Panc1 (cell line): ENCODE data around the gene ERICH4. TPM values are rescaled to one million over a fixed set of nuclear protein-coding genes. Genes with fewer than 3 reads are reported as not detected.

Experiments used
- ATAC-seq: fragments of 200-7000 bp; cut with Tn5 transposase; 2 replicates; pipeline ENCODE4 v1.9.1; 2020; ENCODE audit warnings: mild to moderate bottlenecking, moderate library complexity
- BruUV-seq: library from RNA; stranded (reverse); fragments of 400-500 nt; replicated peaks from 2 replicates; lab custom pipeline; 2021; lab: Mats Ljungman, UMichigan
- CTCF ChIA-PET: fragments of 300-600 bp; sonication (Branson Sonifier 250); formaldehyde crosslinking; loops from one replicate; lab custom pipeline; 2022; ENCODE audit warnings: antibody characterized with exemption; lab: Charles Lee
- POLR2A ChIA-PET: fragments of 300-600 bp; sonication (Branson Sonifier 250); formaldehyde crosslinking; loops from one replicate; lab custom pipeline; 2022; ENCODE audit warnings: antibody characterized with exemption; lab: Charles Lee
- DNase-seq: peaks from one replicate; pipeline ENCODE4 v3.0.0-alpha.2; 2010; ENCODE audit warnings: low read depth, low spot score
- H3K27ac ChIP-seq: 2 replicates; pipeline ENCODE4 v1.5.1; 2011; ENCODE audit warnings: mild to moderate bottlenecking, low read length, inconsistent platforms
- H3K27me3 ChIP-seq: fragments of 200-500 bp; sonication (Bioruptor generic); 2 replicates; pipeline ENCODE4 v1.6.0; 2014; ENCODE audit warnings: low read length, inconsistent platforms; ENCODE audit not compliant: control insufficient read depth, insufficient read depth
- H3K36me3 ChIP-seq: fragments of 200-500 bp; sonication (Bioruptor generic); 2 replicates; pipeline ENCODE4 v1.5.1; 2014; ENCODE audit warnings: inconsistent platforms, mild to moderate bottlenecking, low read length, moderate library complexity; ENCODE audit not compliant: control insufficient read depth, insufficient read depth
- H3K4me1 ChIP-seq: 2 replicates; pipeline ENCODE4 v1.5.1; 2011; ENCODE audit warnings: inconsistent platforms, mild to moderate bottlenecking, low read length, moderate library complexity; ENCODE audit not compliant: control insufficient read depth, insufficient read depth
- H3K4me3 ChIP-seq, 2 experiments: 2 replicates each; pipeline ENCODE4 v1.5.1; 2011 to 2012; ENCODE audit warnings: low read depth in 2 of 2, low read length in 2 of 2, mild to moderate bottlenecking in 2 of 2, inconsistent platforms in 1 of 2, moderate library complexity in 1 of 2
- H3K9me3 ChIP-seq: fragments of 200-500 bp; sonication (Bioruptor generic); 2 replicates; pipeline ENCODE4 v1.5.1; 2014; ENCODE audit warnings: low read depth, mild to moderate bottlenecking, inconsistent platforms, low read length, moderate library complexity; ENCODE audit not compliant: control insufficient read depth, insufficient read depth
- CTCF ChIP-seq: fragments of 450-650 bp; IDR thresholded peaks from 2 replicates; pipeline ENCODE4 v1.5.1; 2017; ENCODE audit warnings: mild to moderate bottlenecking
- POLR2AphosphoS5 ChIP-seq: IDR thresholded peaks from 2 replicates; pipeline ENCODE4 v1.6.1; 2012; ENCODE audit warnings: mild to moderate bottlenecking, low read depth, low read length, moderate library complexity
- REST ChIP-seq, 2 experiments: IDR thresholded peaks; 2 replicates each; pipeline ENCODE4 v1.6.1; 2011 to 2012; ENCODE audit warnings: low read depth in 2 of 2, control low read depth in 1 of 2, low read length in 1 of 2, mild to moderate bottlenecking in 1 of 2, moderate library complexity in 1 of 2; ENCODE audit not compliant: insufficient read depth in 1 of 2
- SIN3A ChIP-seq: IDR thresholded peaks from 2 replicates; pipeline ENCODE4 v1.6.1; 2012; ENCODE audit warnings: low read depth, mild to moderate bottlenecking, low read length, moderate library complexity, borderline replicate concordance; ENCODE audit not compliant: insufficient read depth
- TCF7L2 ChIP-seq: IDR thresholded peaks from 2 replicates; pipeline ENCODE4 v1.6.1; 2011; ENCODE audit warnings: mild to moderate bottlenecking, low read depth, low read length, inconsistent platforms
- in situ Hi-C: cut with HindIII; loops from 2 replicates; pipeline ENCODE4 v1.10.0; 2016; ENCODE audit warnings: low sequenced_read_pairs, low pct_unique_long_range_greater_than_20kb
- intact Hi-C: fragments of 100-400 bp; cut with micrococcal nuclease; formaldehyde crosslinking; loops from one replicate; pipeline ENCODE4 v1.10.0; 2022; ENCODE audit not compliant: unreplicated experiment
- total RNA-seq: library from RNA; stranded (reverse); gene quantifications from one replicate; pipeline ENCODE4 v1.2.1, GENCODE V29; 2021; ENCODE audit not compliant: unreplicated experiment

Gene ERICH4
- total RNA-seq, 1 experiment from 2014 or later, result not detected

GRCh38 chr19:41433171-41433570, 9.8 kb upstream of the ERICH4 start:
- no peaks in the 10 kb centered on the region for H3K4me1 ChIP-seq
- DNase-seq, result no peak
- H3K4me3 ChIP-seq, result no peak overlapping the region
- intact Hi-C loops, result no loop called here
- in situ Hi-C loops, result no loop called here
- H3K36me3 ChIP-seq, result no peaks in the 10 kb centered on the region
- no peak for ATAC-seq
- TF ChIP-seq REST (IDR thresholded peaks at IDR 0.05; ENCODE audit: insufficient read depth in 1 of 2, low read depth in 2 of 2, low read length in 1 of 2) (no peak), POLR2AphosphoS5 (no peak), SIN3A (no peak), TCF7L2 (no peak), CTCF (no peak)
- BruUV-seq, result no TSS peak
- ChIA-PET POLR2A (no interaction called here), CTCF (no interaction called here)
- no peaks in the 10 kb centered on the region for H3K9me3 ChIP-seq
- no peak overlapping the region for H3K27ac ChIP-seq
- H3K27me3 ChIP-seq, result no peaks in the 10 kb centered on the region

- in situ Hi-C loops, result no loop called here
Observed at GRCh38 chr19:41434450-41434849, 8.5 kb upstream of the ERICH4 start.

More at GRCh38 chr19:41434450-41434849, 8.5 kb upstream of the ERICH4 start:
- peaks cover 5% of the 10 kb centered on the region; the same call in 1 of the 2 replicates for H3K4me1 ChIP-seq
- no peaks in the 10 kb centered on the region for H3K27me3 ChIP-seq
- H3K4me3 ChIP-seq, result no peak overlapping the region
- no peak overlapping the region for H3K27ac ChIP-seq
- ChIA-PET POLR2A (no interaction called here), CTCF (no interaction called here)
- no peaks in the 10 kb centered on the region for H3K9me3 ChIP-seq
- intact Hi-C loops, result no loop called here
- TF ChIP-seq SIN3A, result no peak
- TF ChIP-seq REST (IDR thresholded peaks at IDR 0.05; ENCODE audit: insufficient read depth in 1 of 2, low read depth in 2 of 2, low read length in 1 of 2), result no peak
- TF ChIP-seq POLR2AphosphoS5, result no peak
- TF ChIP-seq CTCF, result no peak
- TF ChIP-seq TCF7L2, result no peak
- no peaks in the 10 kb centered on the region; the same call in 1 of the 2 replicates for H3K36me3 ChIP-seq
- ATAC-seq (no peak), DNase-seq (no peak)
- BruUV-seq, result no TSS peak
